ENCODE data around the gene TNFAIP8L2.

DNA sequence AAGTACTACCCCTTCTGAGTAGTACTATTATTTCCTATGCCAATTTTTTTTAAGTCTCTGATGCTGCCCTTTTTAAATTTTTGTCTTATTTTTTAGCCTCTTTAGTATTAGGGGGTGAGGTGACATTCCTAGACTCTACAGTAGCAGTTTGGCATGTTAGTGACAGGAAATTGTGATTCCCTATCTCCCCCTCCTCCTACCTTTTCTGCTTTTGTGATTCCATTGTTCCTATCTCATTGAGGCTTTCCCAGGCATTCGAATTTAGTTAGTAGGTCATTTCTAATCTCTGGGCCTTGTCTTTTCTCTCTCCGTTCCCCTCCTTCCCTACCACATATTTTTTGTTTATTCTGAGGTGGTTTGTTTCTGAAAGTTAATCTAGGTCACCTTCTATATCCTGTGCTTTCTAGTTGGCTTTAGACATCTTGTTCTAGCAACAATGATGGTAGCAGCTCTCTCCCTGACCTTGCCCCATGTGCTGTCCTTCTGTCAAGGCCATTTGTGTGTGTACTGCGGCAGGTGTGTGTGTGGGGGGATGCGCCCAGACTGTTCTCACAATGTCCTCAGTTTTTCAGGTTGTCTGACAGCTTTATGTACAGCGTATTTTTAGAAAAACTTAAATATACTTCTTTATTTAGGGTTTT lies 31.6 kb upstream of the TNFAIP8L2 start:
- TF ChIP-seq, protein P1, sequence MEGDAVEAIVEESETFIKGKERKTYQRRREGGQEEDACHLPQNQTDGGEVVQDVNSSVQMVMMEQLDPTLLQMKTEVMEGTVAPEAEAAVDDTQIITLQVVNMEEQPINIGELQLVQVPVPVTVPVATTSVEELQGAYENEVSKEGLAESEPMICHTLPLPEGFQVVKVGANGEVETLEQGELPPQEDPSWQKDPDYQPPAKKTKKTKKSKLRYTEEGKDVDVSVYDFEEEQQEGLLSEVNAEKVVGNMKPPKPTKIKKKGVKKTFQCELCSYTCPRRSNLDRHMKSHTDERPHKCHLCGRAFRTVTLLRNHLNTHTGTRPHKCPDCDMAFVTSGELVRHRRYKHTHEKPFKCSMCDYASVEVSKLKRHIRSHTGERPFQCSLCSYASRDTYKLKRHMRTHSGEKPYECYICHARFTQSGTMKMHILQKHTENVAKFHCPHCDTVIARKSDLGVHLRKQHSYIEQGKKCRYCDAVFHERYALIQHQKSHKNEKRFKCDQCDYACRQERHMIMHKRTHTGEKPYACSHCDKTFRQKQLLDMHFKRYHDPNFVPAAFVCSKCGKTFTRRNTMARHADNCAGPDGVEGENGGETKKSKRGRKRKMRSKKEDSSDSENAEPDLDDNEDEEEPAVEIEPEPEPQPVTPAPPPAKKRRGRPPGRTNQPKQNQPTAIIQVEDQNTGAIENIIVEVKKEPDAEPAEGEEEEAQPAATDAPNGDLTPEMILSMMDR (IDR thresholded peaks at IDR 0.05): no peak
- TF ChIP-seq POLR2AphosphoS5 (IDR thresholded peaks at IDR 0.05; ENCODE audit: insufficient read depth in 1 of 2, low read depth in 1 of 2): no peak
